CD4-positive, alpha-beta T cell treated with Interleukin-1 beta for 1 hour (primary cell): ENCODE measurements around the gene GGA3.
A peak's percentile ranks its signal among the peaks of the same experiment; 100 is the strongest.
"Not testable (repeated sequence)": the region's sequence is repeated elsewhere in the genome, so short reads cannot be mapped to it uniquely, and the experiment has no call there.

Experiments used
- DNase-seq, 2 donors: peaks; one replicate each; pipeline ENCODE4 v3.0.0-alpha.2; 2020 to 2022

GGA3 gene

GRCh38 chr17:75208161-75208560 is 53.2 kb downstream of the GGA3 start:
- DNase-seq, result no peak

DNA sequence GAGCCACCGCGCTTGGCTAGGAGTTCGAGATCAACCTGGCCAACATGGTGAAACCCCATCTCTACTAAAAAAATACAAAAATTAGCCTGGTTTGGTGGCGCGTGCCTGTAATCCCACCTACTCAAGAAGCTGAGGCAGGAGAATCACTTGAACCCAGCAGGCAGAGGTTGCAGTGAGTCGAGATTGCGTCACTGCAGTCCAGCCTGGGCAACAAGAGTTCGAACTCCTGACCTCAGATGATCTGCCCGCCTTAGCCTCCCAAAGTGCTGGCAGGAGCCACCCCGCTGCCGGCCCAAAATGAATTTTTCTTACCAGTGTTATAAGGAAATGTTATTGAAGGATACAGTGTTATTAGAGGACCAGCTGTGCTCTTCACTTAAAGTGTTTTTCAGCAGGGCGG is 53.6 kb downstream of the GGA3 start:
- no peak for DNase-seq

DNA sequence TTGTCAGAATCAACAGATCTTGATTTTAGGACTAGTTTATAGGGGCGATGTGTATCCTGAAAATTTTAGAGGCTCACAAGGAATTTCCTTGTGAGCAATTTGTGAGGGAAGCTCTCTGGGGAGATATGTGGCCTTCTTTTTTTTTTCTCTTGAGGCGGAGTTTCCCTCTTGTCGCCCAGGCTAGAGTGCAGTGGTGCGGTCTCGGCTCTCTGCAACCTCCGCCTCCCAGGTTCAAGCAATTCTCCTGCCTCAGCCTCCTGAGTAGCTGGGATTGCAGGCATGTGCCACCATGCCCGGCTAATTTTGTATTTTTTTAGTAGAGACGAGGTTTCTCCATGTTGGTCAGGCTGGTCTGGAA is 54.4 kb downstream of the GGA3 start:
- not testable (repeated sequence) for DNase-seq

GRCh38 chr17:75205793-75206163 is 55.6 kb downstream of the GGA3 start:
- no peak for DNase-seq

DNA sequence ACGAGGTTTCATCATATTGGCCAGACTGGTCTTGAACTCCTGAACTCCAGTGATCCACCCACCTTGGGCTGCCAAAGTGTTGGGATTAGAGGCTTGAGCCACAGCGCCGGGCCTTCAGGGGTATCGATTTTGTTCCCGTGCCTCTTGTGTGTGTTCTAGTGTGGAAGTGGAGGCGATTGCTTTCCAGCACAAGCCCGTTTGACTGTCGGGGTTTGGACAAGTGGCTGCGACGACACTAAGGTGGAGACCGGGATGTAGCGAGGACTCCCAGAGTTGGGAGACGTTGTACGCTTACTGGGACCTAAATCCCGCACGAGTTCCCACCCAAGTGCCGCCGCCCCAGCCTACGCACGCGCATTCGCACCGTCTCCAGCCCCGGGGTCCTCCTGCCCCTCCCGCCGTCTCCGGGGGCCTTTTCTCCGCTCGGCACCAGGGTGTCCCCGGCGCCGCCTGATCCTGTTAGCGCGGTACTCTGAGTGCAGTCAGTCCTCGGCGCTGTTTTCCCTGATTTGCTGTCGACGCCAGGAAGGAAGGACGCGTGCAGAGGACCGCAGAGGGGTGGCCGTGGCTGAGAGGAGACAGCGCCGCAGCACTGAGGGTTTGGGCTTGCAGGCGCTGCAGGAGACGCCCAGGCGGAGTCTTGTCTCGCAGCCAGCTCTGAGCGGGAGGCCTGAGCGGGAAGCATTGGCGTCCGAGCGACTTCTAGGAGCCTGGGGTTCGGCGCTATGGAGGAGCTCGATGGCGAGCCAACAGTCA is 56.2 kb downstream of the GGA3 start, which contains the start of gene NUP85:
Gene NUP85 (plus strand): TSS at position 643 of the 756 bp plus-strand sequence. CDS start 83 bp downstream, at position 726.
- DNase-seq, result peak; percentile 88 to 90

- no peak for DNase-seq
Measured at GRCh38 chr17:75199886-75200618, 61.4 kb downstream of the GGA3 start.

- DNase-seq, result no peak
Measured at GRCh38 chr17:75194879-75195278, 66.5 kb downstream of the GGA3 start.

- no peak for DNase-seq
Measured at GRCh38 chr17:75191584-75191983, 69.8 kb downstream of the GGA3 start.

DNA sequence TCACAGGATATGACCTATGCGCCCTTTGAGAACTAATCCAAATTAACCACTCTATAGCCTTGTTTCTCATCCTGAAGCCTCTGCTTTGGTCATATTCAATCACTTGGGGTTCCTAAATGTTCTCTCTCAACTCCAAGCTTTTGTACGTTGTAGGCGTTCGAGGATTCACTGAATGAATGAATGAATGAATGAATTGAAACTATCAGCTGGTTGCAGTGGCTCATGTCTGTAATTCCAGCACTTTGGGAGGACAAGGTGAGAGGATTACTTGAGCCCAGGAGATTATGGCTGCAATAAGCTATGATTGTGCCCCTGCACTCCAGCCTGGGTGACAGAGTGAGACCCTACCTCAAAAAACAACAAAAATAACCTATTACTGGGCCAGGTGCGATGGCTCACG is 72.8 kb downstream of the GGA3 start:
- DNase-seq, result no peak
